Measurements from ENCODE around the gene IRS1.

DNA sequence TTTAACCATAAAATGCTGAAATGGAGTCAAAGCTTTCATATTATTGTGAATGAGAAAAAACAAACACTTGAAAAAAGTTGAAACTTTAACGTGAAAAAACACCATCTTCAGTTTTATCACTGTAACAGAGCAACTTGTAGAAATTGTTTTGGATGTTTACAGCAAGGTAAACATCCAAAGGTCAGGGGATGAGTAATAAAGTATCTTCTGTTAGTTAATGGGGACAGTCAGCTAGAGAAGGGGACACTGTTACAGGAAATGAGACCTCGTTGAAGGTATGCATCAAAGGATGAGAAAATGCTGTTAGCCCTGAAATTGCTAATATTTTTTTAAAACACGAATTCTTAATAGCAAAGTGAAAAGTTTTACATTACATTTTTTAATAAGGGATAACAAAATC is 39.1 kb upstream of the IRS1 start:
- TF ChIP-seq CTCF (conservative IDR thresholded peaks at IDR 0.05) (no peak), ZFX (IDR thresholded peaks at IDR 0.05) (no peak)

Measured in C4-2B (cell line).